GM19238 (cell line): ENCODE measurements around the gene MTTP.

Experiments
- DNase-seq: peaks from one replicate; pipeline ENCODE4 v3.0.0; 2011; ENCODE audit warnings: low spot score; ENCODE audit not compliant: insufficient read length

Gene MTTP

DNA sequence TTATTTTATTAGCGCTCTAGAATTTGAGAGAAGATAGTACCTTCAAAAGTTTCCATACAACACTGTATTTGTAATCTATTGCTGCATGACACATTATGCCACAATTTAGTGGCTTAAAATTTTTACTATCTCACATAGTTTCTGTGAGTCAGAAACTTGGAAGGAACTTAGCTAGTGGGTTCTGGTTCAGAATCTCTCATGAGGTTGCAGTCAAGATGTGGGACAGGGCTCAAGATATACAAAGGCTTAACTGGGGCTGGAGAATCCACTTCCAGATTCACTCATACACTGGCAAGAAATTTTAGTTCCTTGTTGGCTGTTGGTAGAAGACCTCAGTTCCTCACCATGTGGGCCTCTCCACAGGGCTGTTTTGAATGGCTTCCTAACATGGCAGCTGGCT, 94.5 kb downstream of the MTTP start:
- no peak for DNase-seq

GRCh38 chr4:99670409-99671073, 95.9 kb downstream of the MTTP start:
- no peak for DNase-seq
